Measurements from ENCODE around the gene BUD31.

Gene BUD31

DNA sequence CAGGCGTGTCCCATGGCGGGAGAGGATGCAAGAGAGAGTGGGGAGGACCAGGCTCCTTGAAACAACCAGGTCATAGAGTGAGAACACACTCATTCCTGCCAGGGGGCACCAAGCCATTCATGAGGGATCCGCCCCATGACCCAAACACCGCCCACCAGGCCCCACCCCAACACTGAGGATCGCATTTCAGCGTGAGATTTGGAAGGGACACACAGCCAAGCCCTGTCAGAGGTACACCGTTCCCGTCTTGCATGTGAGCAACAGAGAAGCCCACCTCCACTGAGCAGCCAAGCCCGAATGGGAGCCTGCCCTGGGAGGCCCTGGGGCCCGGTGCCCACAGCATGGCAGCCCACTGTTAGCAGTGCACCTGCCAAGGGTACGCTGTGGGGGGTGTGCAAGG lies 42.1 kb upstream of the BUD31 start:
- Histone ChIP-seq H3K36me3 (peaks cover 68% of the 10 kb centered on the region), H3K27ac (no peak overlapping the region), H3K9me3 (no peaks in the 10 kb centered on the region), H3K27me3 (no peaks in the 10 kb centered on the region), H3K4me1 (ENCODE audit: control insufficient read depth in 1 of 2, insufficient read depth in 1 of 2, low read depth in 1 of 2, low read length in 1 of 2) (no peaks in the 10 kb centered on the region), H3K4me3 (ENCODE audit: low read depth in 1 of 2, low read length in 1 of 2) (no peak overlapping the region)
- TF ChIP-seq, protein P1, sequence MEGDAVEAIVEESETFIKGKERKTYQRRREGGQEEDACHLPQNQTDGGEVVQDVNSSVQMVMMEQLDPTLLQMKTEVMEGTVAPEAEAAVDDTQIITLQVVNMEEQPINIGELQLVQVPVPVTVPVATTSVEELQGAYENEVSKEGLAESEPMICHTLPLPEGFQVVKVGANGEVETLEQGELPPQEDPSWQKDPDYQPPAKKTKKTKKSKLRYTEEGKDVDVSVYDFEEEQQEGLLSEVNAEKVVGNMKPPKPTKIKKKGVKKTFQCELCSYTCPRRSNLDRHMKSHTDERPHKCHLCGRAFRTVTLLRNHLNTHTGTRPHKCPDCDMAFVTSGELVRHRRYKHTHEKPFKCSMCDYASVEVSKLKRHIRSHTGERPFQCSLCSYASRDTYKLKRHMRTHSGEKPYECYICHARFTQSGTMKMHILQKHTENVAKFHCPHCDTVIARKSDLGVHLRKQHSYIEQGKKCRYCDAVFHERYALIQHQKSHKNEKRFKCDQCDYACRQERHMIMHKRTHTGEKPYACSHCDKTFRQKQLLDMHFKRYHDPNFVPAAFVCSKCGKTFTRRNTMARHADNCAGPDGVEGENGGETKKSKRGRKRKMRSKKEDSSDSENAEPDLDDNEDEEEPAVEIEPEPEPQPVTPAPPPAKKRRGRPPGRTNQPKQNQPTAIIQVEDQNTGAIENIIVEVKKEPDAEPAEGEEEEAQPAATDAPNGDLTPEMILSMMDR (IDR thresholded peaks at IDR 0.05): no peak

DNA sequence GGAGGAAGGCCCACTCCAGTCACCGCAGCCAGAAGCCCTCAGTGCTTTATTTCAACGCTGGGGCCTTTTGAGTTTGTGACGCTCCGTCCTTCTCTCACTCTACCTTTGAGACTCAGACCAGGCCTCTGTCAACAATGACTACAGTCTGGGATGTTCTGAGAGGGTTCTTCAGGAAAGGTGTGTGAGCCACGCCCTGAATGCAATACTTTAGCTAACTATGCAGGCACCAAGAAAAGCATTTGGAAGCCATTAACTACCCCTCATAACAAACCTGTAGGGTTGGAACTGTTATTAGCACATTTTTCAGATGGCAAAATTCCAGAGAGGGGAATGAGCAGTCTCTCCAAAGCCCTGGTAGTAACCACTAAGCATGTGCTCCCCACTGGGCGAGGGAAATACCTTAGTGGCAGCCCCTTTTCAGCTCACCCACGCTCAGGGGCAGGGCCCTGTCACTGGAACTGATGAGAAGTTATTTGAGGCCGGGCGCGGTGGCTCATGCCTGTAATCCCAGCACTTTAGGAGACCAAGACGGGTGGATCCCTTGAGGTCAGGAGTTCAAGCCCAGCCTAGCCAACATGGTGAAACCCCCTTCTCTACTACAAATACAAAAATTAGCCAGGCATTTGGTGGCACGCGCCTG lies 39.9 kb upstream of the BUD31 start:
- Histone ChIP-seq H3K27ac (no peak overlapping the region), H3K27me3 (no peaks in the 10 kb centered on the region), H3K36me3 (peaks cover 48% of the 10 kb centered on the region), H3K4me3 (ENCODE audit: low read depth in 1 of 2, low read length in 1 of 2) (no peak overlapping the region), H3K4me1 (ENCODE audit: control insufficient read depth in 1 of 2, insufficient read depth in 1 of 2, low read depth in 1 of 2, low read length in 1 of 2) (peaks cover 4% of the 10 kb centered on the region in 2 experiments), H3K9me3 (no peaks in the 10 kb centered on the region)
- TF ChIP-seq, protein P1 (IDR thresholded peaks at IDR 0.05): no peak

DNA sequence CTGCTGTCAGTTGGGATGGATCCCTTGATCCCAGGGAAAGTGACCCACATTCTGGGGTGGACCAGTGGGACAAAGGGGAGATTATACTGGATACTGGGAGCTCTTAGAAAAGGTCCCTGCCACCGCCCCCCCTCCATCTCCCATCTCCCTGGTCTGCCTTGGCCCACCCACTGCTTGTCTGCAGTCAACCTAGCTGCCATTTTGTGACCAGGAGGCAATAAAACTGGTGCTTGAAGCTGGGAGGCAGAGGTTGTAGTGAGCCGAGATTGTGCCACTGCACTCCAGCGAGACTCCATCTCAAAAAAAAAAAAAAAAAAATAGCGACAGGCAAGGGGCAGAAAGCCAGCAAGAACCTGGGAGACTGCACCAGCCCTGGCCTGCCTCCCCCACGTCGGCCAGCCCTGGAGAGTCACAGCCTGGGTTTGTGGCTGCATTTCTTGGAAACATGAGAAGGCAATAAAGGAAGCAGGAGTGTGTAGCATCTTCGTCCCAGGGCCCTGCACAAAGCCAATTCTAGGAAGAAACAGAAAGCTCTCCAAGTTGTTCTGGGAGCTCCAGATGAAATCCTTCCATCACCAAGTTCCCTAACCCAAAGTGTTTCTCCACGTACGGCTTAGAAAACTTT lies 38.9 kb upstream of the BUD31 start:
- H3K27me3 ChIP-seq: no peaks in the 10 kb centered on the region
- no peaks in the 10 kb centered on the region for H3K9me3 ChIP-seq
- H3K4me1 ChIP-seq (ENCODE audit: control insufficient read depth in 1 of 2, insufficient read depth in 1 of 2, low read depth in 1 of 2, low read length in 1 of 2): peaks cover 7 to 8% of the 10 kb centered on the region in 2 experiments
- H3K27ac ChIP-seq: no peak overlapping the region
- H3K4me3 ChIP-seq (ENCODE audit: low read depth in 1 of 2, low read length in 1 of 2): no peak overlapping the region
- TF ChIP-seq, protein P1 (IDR thresholded peaks at IDR 0.05): no peak
- H3K36me3 ChIP-seq: peaks cover 38% of the 10 kb centered on the region

DNA sequence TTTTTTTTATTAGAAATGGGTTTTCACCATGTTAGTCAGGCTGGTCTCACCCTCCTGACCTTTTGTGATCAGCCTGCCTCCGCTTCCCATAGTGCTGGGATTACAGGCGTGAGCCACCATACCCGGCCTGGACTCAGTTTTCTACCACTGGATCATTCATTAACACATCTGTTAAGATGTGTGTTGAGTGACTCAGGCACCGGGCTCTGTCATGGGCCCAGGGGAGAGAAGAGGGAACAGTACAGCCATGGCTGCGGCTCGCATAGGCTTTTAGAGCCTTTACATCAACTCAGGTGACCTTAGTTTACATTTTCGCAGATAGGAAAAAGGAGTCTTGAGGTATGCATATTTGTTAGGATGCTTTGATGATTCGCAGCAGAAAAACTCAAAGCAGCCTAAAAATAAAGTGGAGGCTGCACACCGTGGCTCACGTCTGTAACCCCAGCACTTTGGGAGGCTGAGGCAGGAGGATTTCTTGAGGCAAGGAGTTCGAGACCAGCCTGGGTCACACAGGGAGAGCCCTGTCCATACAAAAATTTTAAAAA lies 37.3 kb upstream of the BUD31 start:
- Histone ChIP-seq H3K9me3 (no peaks in the 10 kb centered on the region), H3K27ac (no peak overlapping the region), H3K4me1 (ENCODE audit: control insufficient read depth in 1 of 2, insufficient read depth in 1 of 2, low read depth in 1 of 2, low read length in 1 of 2) (peaks cover 17 to 20% of the 10 kb centered on the region in 2 experiments), H3K27me3 (no peaks in the 10 kb centered on the region), H3K4me3 (ENCODE audit: low read depth in 1 of 2, low read length in 1 of 2) (no peak overlapping the region), H3K36me3 (peaks cover 25% of the 10 kb centered on the region)
- TF ChIP-seq, protein P1 (IDR thresholded peaks at IDR 0.05): no peak

DNA sequence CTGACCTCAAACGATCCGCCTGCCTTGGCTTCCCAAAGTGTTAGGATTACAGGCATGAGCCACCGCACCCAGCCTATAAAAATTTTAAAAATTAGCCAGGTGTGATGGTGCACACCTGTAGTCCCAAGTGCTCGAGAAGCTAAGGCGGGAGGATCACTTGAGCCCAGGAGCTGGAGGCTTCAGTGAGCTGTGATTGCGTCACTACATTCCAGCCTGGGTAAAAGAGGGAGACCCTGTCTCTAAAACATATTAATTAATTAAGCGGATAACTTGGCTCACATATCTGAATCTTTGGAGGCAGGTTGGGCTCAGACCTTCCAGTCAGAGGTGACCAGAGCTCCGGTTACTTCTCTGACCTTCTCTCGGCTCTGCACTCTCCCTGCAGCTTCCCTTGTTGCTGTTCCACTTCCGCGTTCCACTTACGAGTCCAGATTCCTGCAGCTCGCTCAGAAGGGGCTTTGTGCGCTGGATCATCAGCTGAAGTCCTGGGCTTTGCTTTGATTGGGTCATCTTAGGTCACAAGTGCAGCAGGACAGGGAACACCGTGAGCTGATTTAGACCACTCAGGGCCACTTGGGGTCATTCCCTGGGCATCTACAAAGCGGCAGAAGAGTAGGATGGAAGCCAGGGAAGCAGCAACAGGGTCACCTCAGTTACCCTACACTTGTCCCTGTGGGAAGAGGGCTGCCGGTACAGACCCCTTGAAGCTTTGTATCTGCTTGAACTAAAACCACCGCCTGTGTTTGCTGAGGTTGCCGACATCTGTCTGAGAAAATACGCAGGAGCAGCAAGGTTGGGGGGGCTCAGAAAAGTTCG lies 36.3 kb upstream of the BUD31 start:
- Histone ChIP-seq H3K27ac (no peak overlapping the region), H3K4me3 (ENCODE audit: low read depth in 1 of 2, low read length in 1 of 2) (no peak overlapping the region), H3K27me3 (no peaks in the 10 kb centered on the region), H3K4me1 (ENCODE audit: control insufficient read depth in 1 of 2, insufficient read depth in 1 of 2, low read depth in 1 of 2, low read length in 1 of 2) (peaks cover 27 to 30% of the 10 kb centered on the region in 2 experiments), H3K36me3 (peaks cover 23% of the 10 kb centered on the region), H3K9me3 (no peaks in the 10 kb centered on the region)
- TF ChIP-seq, protein P1 (IDR thresholded peaks at IDR 0.05): no peak
